Activated effector memory CD4-positive, alpha-beta T cell treated with Interleukin-2 at 50 U/mL for 16 hours (primary cell): Measurements from ENCODE around the gene OR2T6.
"Not testable (repeated sequence)": the region's sequence is repeated elsewhere in the genome, so short reads cannot be mapped to it uniquely, and the experiment has no call there.

Experiments
- DNase-seq: peaks from one replicate; pipeline ENCODE4 v3.0.0-alpha.2; 2020

The OR2T6 gene

GRCh38 chr1:248375446-248375845 lies at the start of gene OR2T6:
OR2T6 (plus strand) TSS chr1:248375746; CDS start chr1:248387609, 11,863 bp downstream.
- no peak for DNase-seq

- no peak for DNase-seq
Observed at GRCh38 chr1:248343451-248343850, 32.1 kb upstream of the OR2T6 start.

GRCh38 chr1:248348475-248348874 lies 27.1 kb upstream of the OR2T6 start, which contains the start of gene OR14C36:
OR14C36 (plus strand) TSS chr1:248348775; CDS start chr1:248348775, 0 bp downstream.
- DNase-seq = no peak

GRCh38 chr1:248359415-248359814 lies 16.1 kb upstream of the OR2T6 start:
- no peak for DNase-seq

- no peak for DNase-seq
Observed at GRCh38 chr1:248361121-248361715, 14.3 kb upstream of the OR2T6 start, which contains the start of gene OR2T4. OR2T4 (plus strand) TSS chr1:248361665; CDS start chr1:248361665, 0 bp downstream.

GRCh38 chr1:248366609-248367008 lies 8.9 kb upstream of the OR2T6 start:
- no peak for DNase-seq

GRCh38 chr1:248372394-248372793 lies 3.2 kb upstream of the OR2T6 start:
- DNase-seq = no peak

GRCh38 chr1:248373761-248374160 lies 1.8 kb upstream of the OR2T6 start:
- DNase-seq = no peak

GRCh38 chr1:248376916-248377315 lies 1.4 kb downstream of the OR2T6 start:
- no peak for DNase-seq

GRCh38 chr1:248380854-248381253 lies 5.3 kb downstream of the OR2T6 start:
- no peak for DNase-seq

GRCh38 chr1:248388426-248388825 lies 12.9 kb downstream of the OR2T6 start:
- no peak for DNase-seq

- DNase-seq = no peak
Observed at GRCh38 chr1:248393050-248393449, 17.5 kb downstream of the OR2T6 start.

- DNase-seq = no peak
Observed at GRCh38 chr1:248402748-248403147, 27.2 kb downstream of the OR2T6 start, which contains the start of gene OR2T1. OR2T1 (plus strand) TSS chr1:248403048; CDS start chr1:248406148, 3,100 bp downstream.

- no peak for DNase-seq
Observed at GRCh38 chr1:248404024-248404423, 28.5 kb downstream of the OR2T6 start.

GRCh38 chr1:248406721-248407692 lies 31.5 kb downstream of the OR2T6 start:
- no peak for DNase-seq

GRCh38 chr1:248416226-248416625 lies 40.7 kb downstream of the OR2T6 start:
- DNase-seq = no peak

- DNase-seq = no peak
Observed at GRCh38 chr1:248417854-248418253, 42.3 kb downstream of the OR2T6 start.

GRCh38 chr1:248421384-248421783 lies 45.8 kb downstream of the OR2T6 start:
- no peak for DNase-seq

GRCh38 chr1:248427526-248428191 lies 52.1 kb downstream of the OR2T6 start:
- not testable (repeated sequence) for DNase-seq

- DNase-seq = not testable (repeated sequence)
Observed at GRCh38 chr1:248428192-248428533, 52.6 kb downstream of the OR2T6 start.

- not testable (repeated sequence) for DNase-seq
Observed at GRCh38 chr1:248431683-248432082, 56.1 kb downstream of the OR2T6 start.

- DNase-seq = not testable (repeated sequence)
Observed at GRCh38 chr1:248432201-248432600, 56.7 kb downstream of the OR2T6 start.

- DNase-seq = not testable (repeated sequence)
Observed at GRCh38 chr1:248433811-248434415, 58.4 kb downstream of the OR2T6 start.
